GM12878 (cell line): Measurements from ENCODE around the gene VSTM4. TPM values are rescaled to one million over a fixed set of nuclear protein-coding genes. Genes with fewer than 3 reads are reported as not detected.

Experiments
- ATAC-seq: fragments of 200-7000 bp; cut with Tn5 transposase; 3 replicates; pipeline ENCODE4 v1.9.1; 2020; ENCODE audit warnings: mild to moderate bottlenecking, moderate library complexity
- BruUV-seq: library from RNA; stranded (reverse); fragments of 400-500 nt; replicated peaks from 2 replicates; lab custom pipeline; 2021; lab: Mats Ljungman, UMichigan
- CTCF ChIA-PET: fragments of 300-600 bp; sonication (Branson Sonifier 250); formaldehyde crosslinking; extraction: SDS; loops from one replicate; lab custom pipeline; 2021; ENCODE audit warnings: inconsistent platforms; lab: Yijun Ruan, JAX
- POLR2A ChIA-PET: fragments of 350-600 bp; formaldehyde crosslinking; extraction: SDS; loops from one replicate; lab custom pipeline; 2021; ENCODE audit warnings: inconsistent platforms; lab: Charles Lee
- RAD21 ChIA-PET: fragments of 300-600 bp; sonication (Branson Sonifier 250); formaldehyde crosslinking; loops from one replicate; lab custom pipeline; 2023; ENCODE audit warnings: antibody characterized with exemption; ENCODE audit not compliant: unreplicated experiment; lab: Charles Lee
- SMC1A ChIA-PET: fragments of 300-600 bp; sonication (Branson Sonifier 250); formaldehyde crosslinking; loops from one replicate; lab custom pipeline; 2023; ENCODE audit not compliant: unreplicated experiment, uncharacterized antibody; lab: Charles Lee
- DNase-seq: peaks from one replicate; pipeline ENCODE4 v3.0.0-alpha.2; 2011; ENCODE audit warnings: low read depth, low spot score
- FAIRE-seq: peaks from 3 replicates; lab custom pipeline; 2011; peaks lifted over from hg19 to GRCh38; lab: Jason Lieb, UNC
- H2AFZ ChIP-seq: 2 replicates; pipeline ENCODE4 v1.6.0; 2011; ENCODE audit warnings: low read depth, low read length, control low read depth; ENCODE audit not compliant: control insufficient read depth
- H3K27ac ChIP-seq: 2 replicates; pipeline ENCODE4 v1.5.1; 2011; ENCODE audit warnings: control low read depth; ENCODE audit not compliant: control insufficient read depth, insufficient read depth
- H3K27me3 ChIP-seq, 2 experiments: replicated peaks in 1 of 2; 2 replicates each; pipeline versions ENCODE4 v1.6.0 to v1.6.1; 2011; ENCODE audit warnings: low read length in 1 of 2; ENCODE audit not compliant: control insufficient read depth in 2 of 2, insufficient read depth in 2 of 2
- H3K36me3 ChIP-seq, 2 experiments: 2 replicates each; pipeline ENCODE4 v1.5.1; 2011; ENCODE audit warnings: low read length in 1 of 2; ENCODE audit not compliant: control insufficient read depth in 2 of 2, insufficient read depth in 2 of 2
- H3K4me1 ChIP-seq: 2 replicates; pipeline ENCODE4 v1.6.1; 2011; ENCODE audit warnings: mild to moderate bottlenecking, low read length, moderate library complexity, mixed read lengths; ENCODE audit not compliant: control insufficient read depth, insufficient read depth
- H3K4me2 ChIP-seq: 2 replicates; pipeline ENCODE4 v1.6.0; 2011; ENCODE audit warnings: control low read depth; ENCODE audit not compliant: control insufficient read depth, insufficient read depth
- H3K4me3 ChIP-seq: fragments of 200-600 bp; sonication (generic); 2 replicates; pipeline ENCODE4 v1.5.1; 2016
- H3K79me2 ChIP-seq: 2 replicates; pipeline ENCODE4 v1.6.0; 2011; ENCODE audit warnings: low read length; ENCODE audit not compliant: control insufficient read depth, insufficient read depth
- H3K9ac ChIP-seq: 2 replicates; pipeline ENCODE4 v1.8.0; 2011; ENCODE audit warnings: low read length, control low read depth, mixed read lengths; ENCODE audit not compliant: control insufficient read depth, insufficient read depth
- H3K9me3 ChIP-seq: replicated peaks from 3 replicates; pipeline ENCODE4 v1.5.1; 2011; ENCODE audit warnings: mild to moderate bottlenecking, low read length; ENCODE audit not compliant: control insufficient read depth, insufficient read depth
- H4K20me1 ChIP-seq: 2 replicates; pipeline ENCODE4 v1.6.0; 2011; ENCODE audit not compliant: control insufficient read depth, insufficient read depth
- ATF3 ChIP-seq: IDR thresholded peaks from 2 replicates; pipeline ENCODE4 v1.6.1; 2011; ENCODE audit warnings: low read depth, mild to moderate bottlenecking, low read length, moderate library complexity, borderline replicate concordance; ENCODE audit errors: extremely low read depth
- ATF7 ChIP-seq: fragments of 450-650 bp; IDR thresholded peaks from 2 replicates; pipeline ENCODE4 v1.6.1; 2016; ENCODE audit warnings: low read depth, mild to moderate bottlenecking
- BMI1 ChIP-seq: fragments of 450-650 bp; IDR thresholded peaks from 2 replicates; pipeline ENCODE4 v1.6.1; 2016; ENCODE audit warnings: mild to moderate bottlenecking, moderate library complexity, borderline replicate concordance
- E2F4 ChIP-seq: IDR thresholded peaks from 2 replicates; pipeline ENCODE4 v1.6.1; 2012; ENCODE audit warnings: low read depth, low read length, improper control_type of control experiment
- FOS ChIP-seq: IDR thresholded peaks from 3 replicates; pipeline ENCODE4 v1.6.1; 2011; ENCODE audit warnings: borderline replicate concordance; ENCODE audit not compliant: insufficient read length; ENCODE audit errors: extremely low read depth
- HDAC2 ChIP-seq: fragments of 200-600 bp; sonication (generic); IDR thresholded peaks from 2 replicates; pipeline ENCODE4 v1.6.1; 2017
- MTA2 ChIP-seq: fragments of 450-650 bp; IDR thresholded peaks from 2 replicates; pipeline ENCODE4 v1.6.1; 2016; ENCODE audit warnings: low read depth, mild to moderate bottlenecking, moderate library complexity
- NFXL1 ChIP-seq: fragments of 450-650 bp; IDR thresholded peaks from 2 replicates; pipeline ENCODE4 v1.6.1; 2017; ENCODE audit warnings: antibody characterized with exemption, mild to moderate bottlenecking, borderline replicate concordance
- PKNOX1 ChIP-seq: fragments of 450-650 bp; IDR thresholded peaks from 2 replicates; pipeline ENCODE4 v1.6.1; 2016; ENCODE audit warnings: mild to moderate bottlenecking
- POLR2AphosphoS2 ChIP-seq: IDR thresholded peaks from 2 replicates; pipeline ENCODE4 v1.6.1; 2011; ENCODE audit warnings: low read depth, mild to moderate bottlenecking, low read length, improper control_type of control experiment, moderate library complexity
- RELA ChIP-seq: fragments of 450-650 bp; IDR thresholded peaks from 2 replicates; pipeline ENCODE4 v1.8.0; 2014; ENCODE audit warnings: borderline replicate concordance; ENCODE audit not compliant: partially characterized antibody
- SMARCA5 ChIP-seq: fragments of 450-650 bp; IDR thresholded peaks from 2 replicates; pipeline ENCODE4 v1.6.1; 2017; ENCODE audit warnings: mild to moderate bottlenecking
- SP1 ChIP-seq: IDR thresholded peaks from one replicate; pipeline ENCODE4 v1.6.1; 2011; ENCODE audit warnings: low read depth, low read length
- STAT3 ChIP-seq: IDR thresholded peaks from 2 replicates; pipeline ENCODE4 v1.6.1; 2011; ENCODE audit warnings: low read depth, low read length, improper control_type of control experiment
- WGBS: methylation state at CpG from one replicate; pipeline ENCODE4 v1.1.6; 2016; ENCODE audit warnings: low lambda C conversion rate; ENCODE audit not compliant: insufficient replicate concordance, insufficient coverage; ENCODE audit errors: missing lambda C conversion rate; 5-methylcytosine and 5-hydroxymethylcytosine counted together
- in situ Hi-C: fragments of 300-500 bp; cut with MboI; formaldehyde crosslinking; loops from 9 replicates; pipeline ENCODE4 v1.14.3; 2018; ENCODE audit warnings: mixed read lengths
- intact Hi-C: fragments of 100-400 bp; cut with micrococcal nuclease; formaldehyde crosslinking; loops from one replicate; pipeline ENCODE4 v1.14.2; 2022; ENCODE audit not compliant: unreplicated experiment
- polyA plus RNA-seq, 11 experiments: library from polyadenylated mRNA; depleted of rRNA in 4 of 11; unstranded in 6 of 11; stranded (reverse) in 5 of 11; fragments of >200 nt; fragmentation: Nextera tagmentation in 4 of 11; fragmentation: Illumina TruSeq in 1 of 11; extraction: Ambion mirVana in 4 of 11; extraction: Trizol in 1 of 11; gene quantifications; 1 replicate in 1 of 11; 2 replicates in 10 of 11; pipeline versions ENCODE4 v1.2.1 to v1.2.3, GENCODE V29; 2011 to 2016; ENCODE audit warnings: inconsistent platforms in 2 of 11, missing spikeins in 2 of 11, low read depth in 1 of 11
- total RNA-seq, 4 experiments: library from RNA; depleted of rRNA in 3 of 4; stranded (reverse); fragments of >200 nt in 3 of 4; fragmentation: Illumina TruSeq in 1 of 4; extraction: Trizol in 1 of 4; gene quantifications; 2 replicates each; pipeline versions ENCODE4 v1.2.1 to v1.2.3, GENCODE V29; 2013 to 2021
- TF ChIP-seq, protein P1 (sequence below): fragments of 450-650 bp; formaldehyde crosslinking; IDR thresholded peaks from 2 replicates; pipeline ENCODE4 v1.5.0; 2022; ENCODE audit warnings: mild to moderate bottlenecking, missing genetic modification characterization
- TF ChIP-seq, protein P2 (sequence below): IDR thresholded peaks from 2 replicates; pipeline ENCODE4 v1.6.1; 2012; ENCODE audit warnings: low read depth, low read length, improper control_type of control experiment

VSTM4 gene
- total and polyA plus RNA-seq, 10 of the 15 experiments (the other 5 are each of a cell fraction or from before 2014, with no cell fraction given) = 0.01 to 0.14 (median 0.02) TPM; not detected in 7

- H3K27ac ChIP-seq = no peak overlapping the region
- in situ Hi-C loops = no loop called here
- POLR2A ChIA-PET = interaction anchor here (1.4 kb wide), 1 partner anchor 88 kb away, joined by 4 read pairs; no protein-coding TSS in a partner anchor
- no TSS peak for BruUV-seq
- no peak for FAIRE-seq
- no peaks in the 10 kb centered on the region; the same call in 1 of the 2 replicates for H4K20me1 ChIP-seq
- no peaks in the 10 kb centered on the region for H3K36me3 ChIP-seq
- peaks cover 10% of the 10 kb centered on the region; the same call in 1 of the 2 replicates for H3K4me1 ChIP-seq
- H3K79me2 ChIP-seq = no peaks in the 10 kb centered on the region
- SMC1A ChIA-PET = interaction anchor here (0.6 to 1.7 kb wide), 4 partner anchors 20 to 160 kb away, joined by 3 to 4 read pairs (median 4); no protein-coding TSS in a partner anchor
- peak overlapping the region; percentile 70; the same call in 1 of the 2 replicates for H3K4me2 ChIP-seq
- CTCF ChIA-PET = interaction anchor here (1.3 kb wide), 1 partner anchor 14 kb away, joined by 3 read pairs; no protein-coding TSS in a partner anchor
- H3K9ac ChIP-seq = no peak overlapping the region
- no peaks in the 10 kb centered on the region for H3K9me3 ChIP-seq
- intact Hi-C loops = loop anchor here (5.0 kb wide), 1 partner anchor 123 kb away; no protein-coding TSS in a partner anchor
- no peak for DNase-seq
- RAD21 ChIA-PET = interaction anchor here (1.1 to 1.4 kb wide), 3 partner anchors 16 to 99 kb away, joined by 3 to 5 read pairs (median 3); no protein-coding TSS in a partner anchor
- no peak overlapping the region for H2AFZ ChIP-seq
- H3K27me3 ChIP-seq = no peaks in the 10 kb centered on the region; a peak in 1 of 4 replicates
- no peak for ATAC-seq
- no peak overlapping the region for H3K4me3 ChIP-seq
- 88% methylated on average over 5 of the region's 5 CpGs for WGBS
- TF ChIP-seq HDAC2 (no peak), E2F4 (no peak), PKNOX1 (no peak), ATF7 (no peak), STAT3 (no peak), FOS (no peak), ATF3 (no peak), SMARCA5 (no peak), POLR2AphosphoS2 (no peak), NFXL1 (no peak), BMI1 (no peak), RELA (no peak), SP1 (no peak), MTA2 (no peak)
- TF ChIP-seq, protein P1, sequence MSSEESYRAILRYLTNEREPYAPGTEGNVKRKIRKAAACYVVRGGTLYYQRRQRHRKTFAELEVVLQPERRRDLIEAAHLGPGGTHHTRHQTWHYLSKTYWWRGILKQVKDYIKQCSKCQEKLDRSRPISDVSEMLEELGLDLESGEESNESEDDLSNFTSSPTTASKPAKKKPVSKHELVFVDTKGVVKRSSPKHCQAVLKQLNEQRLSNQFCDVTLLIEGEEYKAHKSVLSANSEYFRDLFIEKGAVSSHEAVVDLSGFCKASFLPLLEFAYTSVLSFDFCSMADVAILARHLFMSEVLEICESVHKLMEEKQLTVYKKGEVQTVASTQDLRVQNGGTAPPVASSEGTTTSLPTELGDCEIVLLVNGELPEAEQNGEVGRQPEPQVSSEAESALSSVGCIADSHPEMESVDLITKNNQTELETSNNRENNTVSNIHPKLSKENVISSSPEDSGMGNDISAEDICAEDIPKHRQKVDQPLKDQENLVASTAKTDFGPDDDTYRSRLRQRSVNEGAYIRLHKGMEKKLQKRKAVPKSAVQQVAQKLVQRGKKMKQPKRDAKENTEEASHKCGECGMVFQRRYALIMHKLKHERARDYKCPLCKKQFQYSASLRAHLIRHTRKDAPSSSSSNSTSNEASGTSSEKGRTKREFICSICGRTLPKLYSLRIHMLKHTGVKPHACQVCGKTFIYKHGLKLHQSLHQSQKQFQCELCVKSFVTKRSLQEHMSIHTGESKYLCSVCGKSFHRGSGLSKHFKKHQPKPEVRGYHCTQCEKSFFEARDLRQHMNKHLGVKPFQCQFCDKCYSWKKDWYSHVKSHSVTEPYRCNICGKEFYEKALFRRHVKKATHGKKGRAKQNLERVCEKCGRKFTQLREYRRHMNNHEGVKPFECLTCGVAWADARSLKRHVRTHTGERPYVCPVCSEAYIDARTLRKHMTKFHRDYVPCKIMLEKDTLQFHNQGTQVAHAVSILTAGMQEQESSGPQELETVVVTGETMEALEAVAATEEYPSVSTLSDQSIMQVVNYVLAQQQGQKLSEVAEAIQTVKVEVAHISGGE (CRISPR knock-in tag) = no peak
- TF ChIP-seq, protein P2, sequence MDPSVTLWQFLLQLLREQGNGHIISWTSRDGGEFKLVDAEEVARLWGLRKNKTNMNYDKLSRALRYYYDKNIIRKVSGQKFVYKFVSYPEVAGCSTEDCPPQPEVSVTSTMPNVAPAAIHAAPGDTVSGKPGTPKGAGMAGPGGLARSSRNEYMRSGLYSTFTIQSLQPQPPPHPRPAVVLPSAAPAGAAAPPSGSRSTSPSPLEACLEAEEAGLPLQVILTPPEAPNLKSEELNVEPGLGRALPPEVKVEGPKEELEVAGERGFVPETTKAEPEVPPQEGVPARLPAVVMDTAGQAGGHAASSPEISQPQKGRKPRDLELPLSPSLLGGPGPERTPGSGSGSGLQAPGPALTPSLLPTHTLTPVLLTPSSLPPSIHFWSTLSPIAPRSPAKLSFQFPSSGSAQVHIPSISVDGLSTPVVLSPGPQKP = no peak
Observed at GRCh38 chr10:49053998-49054692, 61.2 kb downstream of the VSTM4 start.
